ENCODE measurements around the gene SND1. TPM values are rescaled to one million over a fixed set of nuclear protein-coding genes. Genes with fewer than 3 reads are reported as not detected.

SND1 gene
- total RNA-seq, 1 experiment from 2014 or later: 218 TPM

DNA sequence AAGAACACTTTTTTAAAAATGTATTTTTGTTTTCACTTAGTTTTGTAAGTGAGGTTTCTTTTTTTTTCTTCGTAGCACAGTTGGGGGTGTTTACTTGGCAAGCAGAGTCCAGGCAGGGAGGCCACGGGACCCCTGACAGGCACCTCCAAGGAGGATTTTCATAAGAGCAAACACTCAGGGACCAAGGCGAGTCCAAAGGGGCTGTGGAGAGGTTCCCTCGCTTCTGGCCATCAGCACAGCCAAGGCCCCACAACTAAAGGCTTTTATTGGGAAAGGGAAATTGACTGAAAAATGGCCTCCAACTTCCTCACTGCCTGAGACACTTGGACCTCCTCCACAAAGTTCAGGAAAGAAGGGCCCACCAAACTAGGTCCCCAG lies 205.5 kb downstream of the SND1 start:
- Histone ChIP-seq H3K56ac (ENCODE audit: insufficient read length, low read depth, low read length) (no peak overlapping the region), H3K23me2 (ENCODE audit: insufficient read length, low read depth, low read length, poor library complexity, severe bottlenecking) (no peaks in the 10 kb centered on the region), H3K4me1 (ENCODE audit: insufficient read depth, low read length) (peaks cover 5% of the 10 kb centered on the region), H2BK12ac (ENCODE audit: insufficient read length, low read depth, low read length) (no peak overlapping the region), H3K9ac (ENCODE audit: extremely low read depth, insufficient read length, low read length) (no peak overlapping the region), H3K79me1 (ENCODE audit: insufficient read depth, low read depth, low read length, poor library complexity, severe bottlenecking) (no peaks in the 10 kb centered on the region), H3K79me2 (ENCODE audit: insufficient read depth, low read length) (no peaks in the 10 kb centered on the region), H3K23ac (ENCODE audit: insufficient read length, low read depth, low read length) (no peak overlapping the region), H3T11ph (ENCODE audit: low read length) (no peak overlapping the region), H3K4me2 (ENCODE audit: insufficient read depth, insufficient read length, low read length) (no peak overlapping the region), H4K5ac (ENCODE audit: insufficient read length, low read depth, low read length) (no peak overlapping the region), H3K27ac (ENCODE audit: insufficient read length, low read depth, low read length) (no peak overlapping the region), H2BK5ac (ENCODE audit: insufficient read length, low read length) (no peak overlapping the region), H4K8ac (replicated peaks; ENCODE audit: insufficient read length, low read depth, low read length) (no peak overlapping the region), H2BK20ac (ENCODE audit: low read depth, low read length, poor library complexity, severe bottlenecking) (no peak overlapping the region), H4K91ac (ENCODE audit: insufficient read length, low read depth, low read length) (no peak overlapping the region), H2BK120ac (ENCODE audit: low read depth, low read length, poor library complexity, severe bottlenecking) (no peak overlapping the region), H2AK5ac (ENCODE audit: insufficient read length, low read length) (no peak overlapping the region), H2AFZ (ENCODE audit: low read length) (no peak overlapping the region), H3K9me3 (ENCODE audit: control insufficient read depth, low read depth, low read length) (no peaks in the 10 kb centered on the region), H3K18ac (ENCODE audit: insufficient read length, low read depth, low read length) (no peak overlapping the region), H4K20me1 (ENCODE audit: control insufficient read depth, insufficient read depth, insufficient read length) (no peaks in the 10 kb centered on the region), H3K14ac (ENCODE audit: insufficient read depth, low read length) (no peak overlapping the region), H3K4ac (ENCODE audit: low read depth, low read length) (no peak overlapping the region), H3K27me3 (ENCODE audit: insufficient read depth, low read length) (no peaks in the 10 kb centered on the region), H2BK15ac (ENCODE audit: low read depth, low read length) (no peak overlapping the region)
- Mint-ChIP-seq H3K36me3 (ENCODE audit: insufficient read depth in 1 of 3, low read depth in 3 of 3) (peaks cover 0 to 9% (median 5%) of the 10 kb centered on the region in 3 experiments; a peak in 3 of 7 replicates), H3K4me1 (peaks cover 18 to 23% of the 10 kb centered on the region in 2 experiments), H3K27ac (no peak overlapping the region), H3K4me3 (no peak overlapping the region), H3K9me3 (no peaks in the 10 kb centered on the region), H3K27me3 (ENCODE audit: low read depth) (no peaks in the 10 kb centered on the region)
- no CpG with 5 or more reads among the region's 4 CpGs for WGBS (ENCODE audit: extremely low coverage, insufficient read length, low lambda C conversion rate)
- no peak for DNase-seq
- TF ChIP-seq, protein P1, sequence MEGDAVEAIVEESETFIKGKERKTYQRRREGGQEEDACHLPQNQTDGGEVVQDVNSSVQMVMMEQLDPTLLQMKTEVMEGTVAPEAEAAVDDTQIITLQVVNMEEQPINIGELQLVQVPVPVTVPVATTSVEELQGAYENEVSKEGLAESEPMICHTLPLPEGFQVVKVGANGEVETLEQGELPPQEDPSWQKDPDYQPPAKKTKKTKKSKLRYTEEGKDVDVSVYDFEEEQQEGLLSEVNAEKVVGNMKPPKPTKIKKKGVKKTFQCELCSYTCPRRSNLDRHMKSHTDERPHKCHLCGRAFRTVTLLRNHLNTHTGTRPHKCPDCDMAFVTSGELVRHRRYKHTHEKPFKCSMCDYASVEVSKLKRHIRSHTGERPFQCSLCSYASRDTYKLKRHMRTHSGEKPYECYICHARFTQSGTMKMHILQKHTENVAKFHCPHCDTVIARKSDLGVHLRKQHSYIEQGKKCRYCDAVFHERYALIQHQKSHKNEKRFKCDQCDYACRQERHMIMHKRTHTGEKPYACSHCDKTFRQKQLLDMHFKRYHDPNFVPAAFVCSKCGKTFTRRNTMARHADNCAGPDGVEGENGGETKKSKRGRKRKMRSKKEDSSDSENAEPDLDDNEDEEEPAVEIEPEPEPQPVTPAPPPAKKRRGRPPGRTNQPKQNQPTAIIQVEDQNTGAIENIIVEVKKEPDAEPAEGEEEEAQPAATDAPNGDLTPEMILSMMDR (conservative IDR thresholded peaks at IDR 0.05): no peak

All from H9 (cell line).